Stimulated activated naive B cell treated with anti-CD40 and anti-IgM and Interleukin-4, amounts not matched to agents 10 μg/mL and 1 μg/mL and 100 μg/mL, for 72 hours (primary cell): ENCODE results near the gene ADGRA3.

Experiments used
- ATAC-seq, 2 donors: fragments of 150-1000 bp; cut with Tn5 transposase; replicated peaks; 2 replicates each; pipeline ENCODE4 v1.10.0; 2021; ENCODE audit warnings: moderate library complexity in 1 of 2
- DNase-seq: peaks from one replicate; pipeline ENCODE4 v3.0.0; 2021
- H3K27ac Mint-ChIP-seq: one replicate; pipeline ENCODE4 v1.8.0; 2022; ENCODE audit warnings: mild to moderate bottlenecking, mixed read lengths
- H3K27me3 Mint-ChIP-seq, 2 donors: one replicate each; pipeline ENCODE4 v1.8.0; 2022; ENCODE audit warnings: mixed read lengths in 2 of 2
- H3K36me3 Mint-ChIP-seq, 2 donors: one replicate each; pipeline ENCODE4 v1.8.0; 2022; ENCODE audit warnings: mixed read lengths in 2 of 2, mild to moderate bottlenecking in 1 of 2
- H3K4me1 Mint-ChIP-seq, 2 donors: one replicate each; pipeline ENCODE4 v1.8.0; 2022; ENCODE audit warnings: mixed read lengths in 2 of 2, mild to moderate bottlenecking in 1 of 2
- H3K4me3 Mint-ChIP-seq, 2 donors: one replicate each; pipeline ENCODE4 v1.8.0; 2022; ENCODE audit warnings: mild to moderate bottlenecking in 2 of 2, mixed read lengths in 2 of 2, moderate library complexity in 1 of 2
- H3K9me3 Mint-ChIP-seq, 2 donors: one replicate each; pipeline ENCODE4 v1.8.0; 2022; ENCODE audit warnings: mixed read lengths in 2 of 2, mild to moderate bottlenecking in 1 of 2

Gene ADGRA3

DNA sequence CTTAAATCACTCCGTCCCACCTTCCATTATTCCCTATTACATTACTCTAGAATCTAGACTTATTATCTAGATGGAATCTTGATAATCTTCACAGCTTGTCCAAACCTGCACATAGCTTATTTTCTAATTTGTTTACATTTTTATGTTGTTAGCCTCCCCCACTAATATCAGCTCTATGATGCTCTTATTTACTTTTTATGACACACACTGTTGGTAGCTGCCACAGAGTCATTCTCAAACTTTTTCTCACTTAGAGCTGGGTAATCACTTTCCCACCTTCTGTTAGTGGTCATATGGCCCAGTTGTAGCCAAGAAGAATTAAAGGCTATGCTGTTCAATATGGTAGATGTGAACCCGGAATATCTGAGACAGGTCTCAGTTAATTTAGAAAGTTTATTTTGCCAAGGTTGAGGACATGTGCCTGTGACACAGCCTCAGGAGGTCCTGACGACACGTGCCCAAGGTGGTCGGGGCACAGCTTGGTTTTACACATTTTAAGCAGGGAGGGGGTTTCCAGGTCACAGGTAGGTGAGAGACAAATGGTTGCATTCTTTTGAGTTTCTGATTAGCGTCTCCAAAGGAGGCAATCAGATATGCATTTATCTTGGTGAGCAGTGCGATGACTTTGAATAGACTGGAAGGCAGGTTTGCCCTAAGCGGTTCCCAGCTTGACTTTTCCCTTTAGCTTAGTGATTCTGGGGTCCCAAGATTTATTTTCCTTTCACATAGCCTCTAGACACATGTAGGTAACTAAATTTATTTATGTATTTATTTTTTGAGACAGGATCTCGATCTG lies 7.0 kb upstream of the ADGRA3 start:
- H3K27ac Mint-ChIP-seq, result no peak overlapping the region
- no peak for ATAC-seq
- H3K36me3 Mint-ChIP-seq, result no peaks in the 10 kb centered on the region
- no peak overlapping the region for H3K4me3 Mint-ChIP-seq
- H3K27me3 Mint-ChIP-seq, result peaks cover 0 to 5% of the 10 kb centered on the region in 2 donors
- no peaks in the 10 kb centered on the region for H3K9me3 Mint-ChIP-seq
- H3K4me1 Mint-ChIP-seq, result no peaks in the 10 kb centered on the region
- DNase-seq, result no peak

DNA sequence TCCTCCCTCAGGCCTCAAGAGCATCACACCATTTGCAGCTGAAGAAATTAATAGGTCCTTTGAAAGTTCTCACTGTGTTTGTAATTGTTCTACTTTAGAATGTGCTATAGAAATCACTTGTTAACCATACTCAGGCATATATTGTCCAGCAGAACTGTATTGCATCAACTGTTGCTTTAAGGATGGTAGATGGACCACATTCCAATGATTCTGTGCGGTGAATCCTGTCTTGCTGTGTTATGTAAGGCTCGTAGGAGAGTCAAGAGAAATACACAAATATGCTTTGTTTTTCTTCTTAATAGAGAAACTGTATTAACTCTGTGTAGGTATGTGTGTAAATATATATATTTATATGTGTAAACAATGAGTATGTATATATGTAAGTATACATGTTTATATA lies 6.3 kb upstream of the ADGRA3 start:
- no peak overlapping the region for H3K4me3 Mint-ChIP-seq
- peaks cover under 1 to 5% of the 10 kb centered on the region in 2 donors for H3K27me3 Mint-ChIP-seq
- no peaks in the 10 kb centered on the region for H3K4me1 Mint-ChIP-seq
- H3K27ac Mint-ChIP-seq, result no peak overlapping the region
- no peaks in the 10 kb centered on the region for H3K9me3 Mint-ChIP-seq
- H3K36me3 Mint-ChIP-seq, result no peaks in the 10 kb centered on the region
- ATAC-seq (no peak), DNase-seq (no peak)

DNA sequence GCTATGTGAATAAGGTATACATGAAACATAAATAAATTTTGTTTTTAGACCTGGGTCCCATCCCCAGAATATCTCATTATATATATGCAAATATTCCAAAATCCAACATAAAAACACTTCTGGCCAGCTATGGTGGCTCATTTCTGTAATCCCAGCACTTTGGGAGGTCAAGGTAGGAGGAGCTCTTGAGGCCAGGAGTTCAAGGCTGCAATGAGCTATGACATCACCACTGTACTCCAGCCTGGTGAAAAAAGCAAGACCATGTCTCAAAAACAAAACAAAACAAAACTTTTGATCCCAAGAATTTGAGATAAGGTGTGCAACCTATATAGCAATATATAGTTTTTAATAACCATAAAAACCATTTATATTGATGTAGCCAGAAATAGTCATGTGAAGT lies 5.4 kb upstream of the ADGRA3 start:
- Mint-ChIP-seq H3K27me3 (peaks cover 11 to 15% of the 10 kb centered on the region in 2 donors), H3K4me1 (peaks cover 2 to 3% of the 10 kb centered on the region in 2 donors), H3K4me3 (no peak overlapping the region), H3K9me3 (no peaks in the 10 kb centered on the region), H3K27ac (no peak overlapping the region), H3K36me3 (peaks cover 0 to 2% of the 10 kb centered on the region in 2 donors)
- ATAC-seq (no peak), DNase-seq (no peak)

DNA sequence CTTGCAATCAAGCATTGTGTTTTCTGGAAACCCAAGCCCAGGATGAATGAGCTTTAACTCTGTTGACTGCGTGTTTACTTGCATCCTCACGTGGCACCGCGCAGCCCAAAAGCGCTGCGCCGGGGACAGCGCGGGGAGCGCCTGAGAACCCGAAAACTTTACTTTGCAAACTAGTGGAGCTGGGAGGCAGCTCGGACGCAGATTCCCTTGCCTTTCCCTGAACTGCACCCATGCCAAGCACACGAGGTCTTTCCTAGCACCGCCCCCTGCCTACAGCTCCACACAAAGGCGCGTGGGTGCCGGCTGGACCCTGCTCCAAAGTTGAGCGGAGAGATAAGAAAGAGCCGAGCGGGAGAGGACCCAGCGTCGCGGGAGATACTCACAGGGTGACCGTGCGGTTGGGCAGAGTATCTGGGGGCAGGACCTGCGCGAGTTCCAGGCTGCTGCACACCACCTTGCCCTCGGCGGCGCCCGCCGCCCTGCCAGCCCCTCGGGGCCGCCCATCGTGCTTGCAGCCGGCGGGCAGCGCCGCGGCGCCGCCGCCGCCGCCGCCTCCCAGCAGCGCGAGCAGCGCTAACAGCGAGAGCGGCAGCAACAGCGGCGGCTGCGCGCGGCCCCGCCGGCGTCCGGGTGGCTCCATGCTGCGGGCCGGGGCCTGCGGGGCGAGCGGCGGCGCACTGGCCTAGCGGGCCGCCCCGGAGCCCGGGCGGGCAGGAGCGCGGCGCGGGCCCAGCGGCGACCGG lies 550 bp downstream of the ADGRA3 start:
- Mint-ChIP-seq H3K36me3 (peaks cover 0 to 2% of the 10 kb centered on the region in 2 donors), H3K27me3 (peaks cover 31 to 39% of the 10 kb centered on the region in 2 donors), H3K4me1 (peaks cover 9 to 19% of the 10 kb centered on the region in 2 donors), H3K9me3 (no peaks in the 10 kb centered on the region), H3K4me3 (peak overlapping the region; percentile 88 to 91), H3K27ac (peak overlapping the region; percentile 60)
- DNase-seq (peak; percentile 2), ATAC-seq (peak; percentile 74 to 77)

DNA sequence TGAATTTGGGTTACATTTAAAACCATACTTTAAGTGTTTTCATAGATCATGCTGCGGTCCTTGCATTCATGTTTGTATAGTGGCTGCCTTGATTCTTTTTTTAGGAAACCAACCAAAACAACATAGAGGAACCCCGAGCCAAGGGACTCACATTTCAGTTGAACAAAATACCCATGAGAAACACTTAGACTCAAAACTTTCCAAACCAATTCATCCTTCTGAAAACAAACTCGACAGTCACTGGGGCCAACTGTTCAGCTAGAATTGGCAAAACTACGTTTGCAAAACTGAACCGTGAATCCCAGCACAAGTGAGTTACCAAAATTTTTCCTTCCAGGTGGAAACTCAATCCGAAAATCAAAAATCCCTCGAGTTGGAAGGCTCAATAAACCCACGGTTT lies 1.4 kb downstream of the ADGRA3 start:
- H3K4me1 Mint-ChIP-seq, result peaks cover 9 to 19% of the 10 kb centered on the region in 2 donors
- H3K27me3 Mint-ChIP-seq, result peaks cover 31 to 39% of the 10 kb centered on the region in 2 donors
- ATAC-seq (no peak), DNase-seq (no peak)
- peaks cover 0 to 2% of the 10 kb centered on the region in 2 donors for H3K36me3 Mint-ChIP-seq
- H3K9me3 Mint-ChIP-seq, result no peaks in the 10 kb centered on the region
- peak overlapping the region in 1 of 2 donors; percentile 91 for H3K4me3 Mint-ChIP-seq
- no peak overlapping the region for H3K27ac Mint-ChIP-seq

DNA sequence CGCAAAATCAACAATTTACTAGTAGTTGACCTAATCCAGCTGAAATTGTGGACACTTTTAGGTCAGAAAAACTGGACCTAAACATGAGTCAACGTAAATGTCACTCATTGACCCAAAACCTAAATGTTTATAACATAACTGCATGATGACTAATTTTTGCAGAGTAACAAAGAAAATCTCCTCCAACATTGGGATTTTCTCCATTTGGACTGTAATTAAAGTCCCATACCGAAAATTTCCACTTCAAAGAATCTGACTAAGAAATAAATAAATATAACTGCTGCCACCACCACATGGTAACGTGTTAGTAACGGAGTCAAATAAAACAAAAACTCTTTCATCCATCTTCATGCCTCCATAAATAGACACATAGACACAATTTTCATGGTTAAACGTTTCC lies 1.9 kb downstream of the ADGRA3 start:
- H3K4me3 Mint-ChIP-seq, result no peak overlapping the region

DNA sequence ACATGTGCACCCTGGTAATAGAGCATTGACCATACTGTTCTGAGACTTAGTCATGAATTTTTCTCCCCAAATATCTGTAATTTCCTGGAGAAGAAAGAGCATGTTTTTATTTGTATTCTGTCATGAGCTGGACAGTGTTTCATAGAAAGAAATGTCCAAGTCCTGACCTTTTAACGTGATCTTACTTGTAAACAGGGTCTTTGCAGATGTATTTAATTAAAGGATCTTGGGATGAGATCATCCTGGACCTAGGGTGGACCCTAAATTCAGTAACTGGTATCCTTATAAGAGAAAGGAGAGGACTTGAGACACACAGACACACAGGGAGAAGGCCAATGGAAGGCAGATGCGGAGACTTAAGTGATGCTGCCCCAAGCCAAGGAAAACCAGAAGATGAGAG lies 3.6 kb downstream of the ADGRA3 start:
- peaks cover 9 to 19% of the 10 kb centered on the region in 2 donors for H3K4me1 Mint-ChIP-seq
- H3K36me3 Mint-ChIP-seq, result peaks cover 0 to 2% of the 10 kb centered on the region in 2 donors
- H3K27me3 Mint-ChIP-seq, result peaks cover 31 to 34% of the 10 kb centered on the region in 2 donors
- no peaks in the 10 kb centered on the region for H3K9me3 Mint-ChIP-seq
- DNase-seq, result no peak
- H3K27ac Mint-ChIP-seq, result no peak overlapping the region
- H3K4me3 Mint-ChIP-seq, result no peak overlapping the region
- no peak for ATAC-seq

More for the DNA sequence above, 1.9 kb downstream of the ADGRA3 start:
- no peak for DNase-seq
- H3K27me3 Mint-ChIP-seq, result peaks cover 31 to 39% of the 10 kb centered on the region in 2 donors
- H3K36me3 Mint-ChIP-seq, result peaks cover 0 to 2% of the 10 kb centered on the region in 2 donors
- H3K4me1 Mint-ChIP-seq, result peaks cover 9 to 19% of the 10 kb centered on the region in 2 donors
- H3K27ac Mint-ChIP-seq, result no peak overlapping the region
- no peaks in the 10 kb centered on the region for H3K9me3 Mint-ChIP-seq
- no peak for ATAC-seq

DNA sequence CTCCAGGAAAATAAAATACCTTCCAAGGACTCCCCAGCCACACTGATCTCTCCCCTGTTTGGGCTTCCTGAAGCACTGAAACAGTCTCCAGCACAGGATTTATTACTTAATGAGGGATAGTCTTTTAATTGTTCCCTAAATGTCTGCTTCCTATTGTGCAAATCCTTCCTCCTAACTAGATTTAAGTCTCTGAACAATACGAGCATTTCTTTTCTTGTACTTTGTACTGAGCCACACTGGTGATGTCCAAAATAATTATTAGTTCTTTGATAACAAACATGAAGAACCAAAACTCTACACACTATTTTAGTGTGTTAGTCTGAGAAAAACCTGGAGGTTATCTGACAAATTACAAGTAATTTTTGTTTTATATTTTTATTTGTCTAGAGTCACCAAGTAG lies 5.1 kb downstream of the ADGRA3 start:
- H3K36me3 Mint-ChIP-seq, result no peaks in the 10 kb centered on the region
- H3K27me3 Mint-ChIP-seq, result peaks cover 19 to 22% of the 10 kb centered on the region in 2 donors
- no peak overlapping the region for H3K4me3 Mint-ChIP-seq
- H3K4me1 Mint-ChIP-seq, result peaks cover 6 to 14% of the 10 kb centered on the region in 2 donors
- no peak overlapping the region for H3K27ac Mint-ChIP-seq
- no peak for DNase-seq
- no peaks in the 10 kb centered on the region for H3K9me3 Mint-ChIP-seq
- ATAC-seq, result no peak

DNA sequence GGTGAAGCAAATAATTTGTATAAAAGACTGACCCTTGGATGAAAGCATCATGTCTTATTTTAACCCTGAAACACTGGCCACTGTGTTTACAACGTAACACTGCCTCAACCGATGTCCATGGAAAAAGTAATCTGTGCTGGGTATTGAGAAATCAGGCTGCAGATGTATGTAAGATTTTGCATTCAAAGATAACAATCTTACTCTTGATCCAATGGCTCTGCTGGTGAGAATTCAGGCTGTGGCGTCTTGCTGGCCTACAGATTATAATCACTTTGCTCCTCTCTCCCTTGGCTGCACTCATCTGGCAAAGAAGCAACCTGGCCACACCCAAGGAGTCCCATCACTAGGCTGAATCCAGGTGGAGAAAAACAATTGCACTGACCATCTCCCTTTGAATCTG lies 7.5 kb downstream of the ADGRA3 start:
- H3K36me3 Mint-ChIP-seq, result no peaks in the 10 kb centered on the region
- H3K27me3 Mint-ChIP-seq, result peaks cover 7 to 8% of the 10 kb centered on the region in 2 donors
- no peaks in the 10 kb centered on the region for H3K9me3 Mint-ChIP-seq
- no peak overlapping the region for H3K27ac Mint-ChIP-seq
- DNase-seq (no peak), ATAC-seq (no peak)
- no peaks in the 10 kb centered on the region for H3K4me1 Mint-ChIP-seq
- no peak overlapping the region for H3K4me3 Mint-ChIP-seq

DNA sequence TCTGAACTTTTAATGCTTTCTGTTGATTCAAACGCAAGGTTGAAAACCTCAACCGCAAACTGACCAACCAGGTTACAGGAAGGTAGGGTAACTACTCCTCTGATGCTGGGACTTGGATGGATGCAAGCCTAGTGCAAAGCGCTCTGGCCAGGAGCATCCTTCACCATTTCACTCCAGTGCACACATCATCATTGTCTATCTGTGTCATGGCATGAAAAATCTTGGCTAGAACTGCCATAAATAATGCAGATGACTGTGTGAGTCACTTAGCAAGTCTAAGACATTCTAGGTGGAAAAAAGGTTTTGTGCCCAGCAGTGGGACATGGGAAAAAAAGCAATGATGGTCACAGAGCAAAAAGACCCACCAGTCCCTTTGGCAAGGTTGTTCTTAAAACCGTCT lies 10.9 kb downstream of the ADGRA3 start:
- no peak for ATAC-seq
- no peak overlapping the region for H3K4me3 Mint-ChIP-seq
- H3K4me1 Mint-ChIP-seq, result peaks cover 0 to 6% of the 10 kb centered on the region in 2 donors
- no peaks in the 10 kb centered on the region for H3K9me3 Mint-ChIP-seq
- no peaks in the 10 kb centered on the region for H3K27me3 Mint-ChIP-seq
- H3K27ac Mint-ChIP-seq, result no peak overlapping the region
- DNase-seq, result no peak
- H3K36me3 Mint-ChIP-seq, result no peaks in the 10 kb centered on the region

DNA sequence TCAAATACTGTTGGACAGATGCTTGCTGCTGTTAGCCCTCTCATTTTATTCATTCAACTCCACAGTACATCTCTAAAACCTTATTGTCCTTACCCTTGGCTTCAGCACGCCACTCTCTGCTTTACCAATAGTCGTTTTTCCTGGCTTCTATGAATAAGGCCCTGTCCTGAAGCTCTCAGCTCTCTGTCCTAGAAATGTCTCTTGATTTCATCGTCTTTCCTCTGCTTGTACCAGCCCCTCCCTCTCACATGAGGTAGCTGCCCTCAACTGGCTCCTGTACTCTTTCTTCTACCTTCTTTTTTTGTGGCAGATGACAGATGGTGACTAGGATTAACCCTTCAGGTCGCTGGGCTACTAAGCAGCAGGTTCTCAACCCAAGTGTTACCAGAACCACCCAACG lies 11.4 kb downstream of the ADGRA3 start:
- no peaks in the 10 kb centered on the region for H3K9me3 Mint-ChIP-seq
- no peak overlapping the region for H3K27ac Mint-ChIP-seq
- no peak overlapping the region for H3K4me3 Mint-ChIP-seq
- no peak for DNase-seq
- no peak for ATAC-seq
- peaks cover 0 to 6% of the 10 kb centered on the region in 2 donors for H3K4me1 Mint-ChIP-seq
- no peaks in the 10 kb centered on the region for H3K27me3 Mint-ChIP-seq
- H3K36me3 Mint-ChIP-seq, result no peaks in the 10 kb centered on the region

DNA sequence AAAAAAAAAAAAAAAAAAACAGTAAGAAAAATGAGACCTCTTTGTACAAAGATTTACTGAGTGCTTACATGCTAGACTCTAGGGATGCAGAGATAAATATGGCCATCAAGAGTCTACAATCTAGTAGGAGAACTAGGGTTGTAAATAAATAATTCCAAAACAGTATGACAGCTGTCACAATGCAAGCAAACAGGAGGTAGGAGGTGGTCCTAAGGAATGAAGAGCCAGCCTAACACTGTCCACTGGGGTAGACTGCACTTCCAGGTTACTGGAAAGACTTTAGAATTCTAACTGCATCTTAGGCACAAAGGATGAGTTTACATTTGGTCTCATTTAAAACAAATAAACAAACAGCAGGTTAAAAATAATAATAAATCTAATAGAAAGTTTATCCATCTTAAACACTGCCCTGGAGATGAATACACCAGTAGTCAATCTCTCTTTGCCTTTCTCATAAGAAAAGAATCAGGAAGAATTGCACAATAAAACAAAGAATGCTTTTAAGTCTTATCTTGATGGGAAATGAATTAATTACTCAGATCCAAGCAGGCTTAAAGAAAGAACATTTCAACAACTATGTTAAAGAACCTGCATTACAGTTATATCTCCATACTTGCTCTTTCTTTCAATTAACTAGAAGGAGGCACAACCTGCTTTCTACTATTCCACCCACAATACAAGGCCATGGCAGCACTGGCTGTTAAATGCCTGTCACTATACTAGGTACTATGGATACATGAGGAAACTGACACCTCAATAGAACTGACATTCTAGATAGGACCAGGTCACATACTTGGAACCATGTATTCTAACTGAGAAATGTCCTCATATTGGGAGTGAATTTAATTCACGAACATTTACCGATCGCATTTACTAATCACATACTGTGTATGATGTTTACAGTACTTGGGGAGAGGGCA lies 12.7 kb downstream of the ADGRA3 start:
- no peaks in the 10 kb centered on the region for H3K27me3 Mint-ChIP-seq
- no peaks in the 10 kb centered on the region for H3K9me3 Mint-ChIP-seq
- H3K27ac Mint-ChIP-seq, result no peak overlapping the region
- ATAC-seq, result no peak
- no peak overlapping the region for H3K4me3 Mint-ChIP-seq
- peaks cover 0 to 6% of the 10 kb centered on the region in 2 donors for H3K4me1 Mint-ChIP-seq
- no peaks in the 10 kb centered on the region for H3K36me3 Mint-ChIP-seq
- DNase-seq, result no peak

DNA sequence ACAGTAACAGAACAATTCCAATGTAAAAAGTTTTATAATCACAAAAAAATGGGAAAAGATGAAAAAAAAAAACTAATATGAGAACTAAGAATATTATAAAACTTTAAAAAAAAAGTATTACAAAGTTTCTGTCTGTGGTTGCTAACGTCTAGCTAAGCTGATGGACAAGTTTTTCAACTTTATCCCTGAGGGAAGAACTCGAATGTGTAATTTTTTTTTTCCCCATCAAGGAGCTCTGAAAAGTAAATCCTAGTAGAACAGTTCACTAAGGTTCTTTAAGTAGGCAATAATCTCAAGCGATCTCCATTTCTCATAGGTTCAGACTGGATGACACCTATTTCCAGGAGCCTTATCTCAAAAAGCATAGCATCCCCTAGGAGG lies 14.2 kb downstream of the ADGRA3 start:
- Mint-ChIP-seq H3K4me3 (no peak overlapping the region), H3K36me3 (no peaks in the 10 kb centered on the region), H3K27ac (no peak overlapping the region), H3K9me3 (no peaks in the 10 kb centered on the region), H3K4me1 (peaks cover 0 to 6% of the 10 kb centered on the region in 2 donors), H3K27me3 (no peaks in the 10 kb centered on the region)
- ATAC-seq (no peak), DNase-seq (no peak)
